ENCODE measurements around the gene FAM83G. TPM values are rescaled to one million over a fixed set of nuclear protein-coding genes. Genes with fewer than 3 reads are reported as not detected.

FAM83G gene
- total RNA-seq, 4 donors from 2014 or later = 3.7 to 16.7 (median 11.8) TPM

- Histone ChIP-seq H3K4me1 (no peaks in the 10 kb centered on the region), H3K27me3 (no peaks in the 10 kb centered on the region), H3K27ac (replicated peaks in 1 of 4) (no peak overlapping the region), H3K9me3 (no peaks in the 10 kb centered on the region), H3K4me3 (no peak overlapping the region), H3K36me3 (peaks cover 0 to 4% (median 0%) of the 10 kb centered on the region in 4 donors)
- intact Hi-C loops (cut with DNase I) = no loop called here
- no peak for DNase-seq (ENCODE audit: extremely low spot score)
- TF ChIP-seq EP300 (IDR thresholded peaks at IDR 0.05) (no peak), POLR2AphosphoS5 (IDR thresholded peaks at IDR 0.05) (no peak), POLR2A (IDR thresholded peaks at IDR 0.05; ENCODE audit: low read depth) (no peak), CTCF (IDR thresholded peaks at IDR 0.05) (no peak)
- 93% methylated on average over 9 of the region's 9 CpGs for WGBS
Observed at GRCh38 chr17:18987230-18987610, 17.3 kb downstream of the FAM83G start.

GRCh38 chr17:18986541-18987229 lies 17.9 kb downstream of the FAM83G start:
- DNase-seq (ENCODE audit: extremely low spot score) = no peak
- intact Hi-C loops (cut with DNase I) = no loop called here
- TF ChIP-seq EP300 (IDR thresholded peaks at IDR 0.05) (no peak), CTCF (IDR thresholded peaks at IDR 0.05) (no peak)

GRCh38 chr17:18985475-18985874 lies 19.1 kb downstream of the FAM83G start:
- no peaks in the 10 kb centered on the region for H3K9me3 ChIP-seq
- H3K4me3 ChIP-seq = no peak overlapping the region
- intact Hi-C loops (cut with DNase I) = no loop called here
- no peaks in the 10 kb centered on the region for H3K4me1 ChIP-seq
- no peak for DNase-seq (ENCODE audit: extremely low spot score)
- H3K27ac ChIP-seq (replicated peaks in 1 of 4) = no peak overlapping the region
- H3K27me3 ChIP-seq = no peaks in the 10 kb centered on the region
- H3K36me3 ChIP-seq = peaks cover 0 to 4% (median 0%) of the 10 kb centered on the region in 4 donors
- TF ChIP-seq CTCF (IDR thresholded peaks at IDR 0.05) = no peak
- no peak for TF ChIP-seq POLR2AphosphoS5 (IDR thresholded peaks at IDR 0.05)
- TF ChIP-seq POLR2A (IDR thresholded peaks at IDR 0.05; ENCODE audit: low read depth) = no peak
- TF ChIP-seq EP300 (IDR thresholded peaks at IDR 0.05) = no peak
- WGBS = 95% methylated on average over 8 of the region's 9 CpGs

More at GRCh38 chr17:18986541-18987229, 17.9 kb downstream of the FAM83G start:
- peaks cover 0 to 4% (median 0%) of the 10 kb centered on the region in 4 donors for H3K36me3 ChIP-seq
- WGBS = 91% methylated on average over 12 of the region's 21 CpGs
- H3K4me3 ChIP-seq = no peak overlapping the region
- H3K27me3 ChIP-seq = no peaks in the 10 kb centered on the region
- no peak overlapping the region for H3K27ac ChIP-seq (replicated peaks in 1 of 4)
- H3K4me1 ChIP-seq = no peaks in the 10 kb centered on the region
- no peaks in the 10 kb centered on the region for H3K9me3 ChIP-seq

GRCh38 chr17:18984273-18985114 lies 20.1 kb downstream of the FAM83G start:
- no peaks in the 10 kb centered on the region for H3K4me1 ChIP-seq
- H3K4me3 ChIP-seq = no peak overlapping the region
- H3K36me3 ChIP-seq = peaks cover 0 to 4% (median 0%) of the 10 kb centered on the region in 4 donors
- H3K27ac ChIP-seq (replicated peaks in 1 of 4) = no peak overlapping the region
- TF ChIP-seq CTCF (IDR thresholded peaks at IDR 0.05) (no peak), POLR2A (IDR thresholded peaks at IDR 0.05; ENCODE audit: low read depth) (no peak), EP300 (IDR thresholded peaks at IDR 0.05) (no peak), POLR2AphosphoS5 (IDR thresholded peaks at IDR 0.05) (no peak)
- whole genome bisulfite sequencing = 94% methylated on average over 21 of the region's 21 CpGs
- no peak for DNase-seq (ENCODE audit: extremely low spot score)
- no peaks in the 10 kb centered on the region for H3K9me3 ChIP-seq
- H3K27me3 ChIP-seq = no peaks in the 10 kb centered on the region
- intact Hi-C loops (cut with DNase I) = no loop called here
